Keratinocyte (primary cell): ENCODE results near the gene GABRG1.

Source experiments
- EZH2 ChIP-seq: IDR thresholded peaks from one replicate; pipeline ENCODE4 v1.6.1; 2012; ENCODE audit warnings: inconsistent platforms, mild to moderate bottlenecking, low read length, moderate library complexity
- TF ChIP-seq, protein P1 (sequence below), 3 experiments: IDR thresholded peaks in 1 of 3; conservative IDR thresholded peaks in 1 of 3; optimal IDR thresholded peaks in 1 of 3; 2 replicates in 2 of 3; 3 replicates in 1 of 3; pipeline versions ENCODE3 to v1.5.1; 2011; ENCODE audit warnings: low read length in 3 of 3, mild to moderate bottlenecking in 3 of 3, moderate library complexity in 2 of 3, control low read depth in 1 of 3, inconsistent platforms in 1 of 3; ENCODE audit not compliant: insufficient read depth in 2 of 3; ENCODE audit errors: extremely low read depth in 1 of 3

- TF ChIP-seq, protein P1, sequence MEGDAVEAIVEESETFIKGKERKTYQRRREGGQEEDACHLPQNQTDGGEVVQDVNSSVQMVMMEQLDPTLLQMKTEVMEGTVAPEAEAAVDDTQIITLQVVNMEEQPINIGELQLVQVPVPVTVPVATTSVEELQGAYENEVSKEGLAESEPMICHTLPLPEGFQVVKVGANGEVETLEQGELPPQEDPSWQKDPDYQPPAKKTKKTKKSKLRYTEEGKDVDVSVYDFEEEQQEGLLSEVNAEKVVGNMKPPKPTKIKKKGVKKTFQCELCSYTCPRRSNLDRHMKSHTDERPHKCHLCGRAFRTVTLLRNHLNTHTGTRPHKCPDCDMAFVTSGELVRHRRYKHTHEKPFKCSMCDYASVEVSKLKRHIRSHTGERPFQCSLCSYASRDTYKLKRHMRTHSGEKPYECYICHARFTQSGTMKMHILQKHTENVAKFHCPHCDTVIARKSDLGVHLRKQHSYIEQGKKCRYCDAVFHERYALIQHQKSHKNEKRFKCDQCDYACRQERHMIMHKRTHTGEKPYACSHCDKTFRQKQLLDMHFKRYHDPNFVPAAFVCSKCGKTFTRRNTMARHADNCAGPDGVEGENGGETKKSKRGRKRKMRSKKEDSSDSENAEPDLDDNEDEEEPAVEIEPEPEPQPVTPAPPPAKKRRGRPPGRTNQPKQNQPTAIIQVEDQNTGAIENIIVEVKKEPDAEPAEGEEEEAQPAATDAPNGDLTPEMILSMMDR (optimal IDR thresholded peaks at IDR 0.05 in 1 of 3, IDR thresholded peaks at IDR 0.05 in 1 of 3, conservative IDR thresholded peaks at IDR 0.05 in 1 of 3; ENCODE audit: extremely low read depth in 1 of 3, insufficient read depth in 2 of 3, low read length in 3 of 3): no peak
- no peak for TF ChIP-seq EZH2
Measured at GRCh38 chr4:46016306-46016705, 107.5 kb downstream of the GABRG1 start.
